Measurements from ENCODE around the gene PCDHGB5. TPM values are rescaled to one million over a fixed set of nuclear protein-coding genes. Genes with fewer than 3 reads are reported as not detected.
"Not testable (repeated sequence)": the region's sequence is repeated elsewhere in the genome, so short reads cannot be mapped to it uniquely, and the experiment has no call there.

PCDHGB5 gene
- total RNA-seq, 2 experiments from 2014 or later, result not detected

GRCh38 chr5:141366016-141366896 lies 31.5 kb upstream of the PCDHGB5 start:
- POLR2A ChIA-PET, result no interaction called here
- no peak for DNase-seq
- CTCF ChIA-PET, result interaction anchor here (0.9 to 1.2 kb wide), 2 partner anchors 16 to 147 kb away, joined by 3 to 4 read pairs; partner anchors contain the start of gene PCDHGA7
- H3K4me1 Mint-ChIP-seq, result no peaks in the 10 kb centered on the region
- H3K9me3 Mint-ChIP-seq, result peaks cover 16% of the 10 kb centered on the region
- H3K4me3 Mint-ChIP-seq, result no peak overlapping the region
- peaks cover 11% of the 10 kb centered on the region for H3K36me3 Mint-ChIP-seq (ENCODE audit: low read depth)
- H3K27ac Mint-ChIP-seq, result no peak overlapping the region
- peaks cover 61% of the 10 kb centered on the region for H3K27me3 Mint-ChIP-seq

DNA sequence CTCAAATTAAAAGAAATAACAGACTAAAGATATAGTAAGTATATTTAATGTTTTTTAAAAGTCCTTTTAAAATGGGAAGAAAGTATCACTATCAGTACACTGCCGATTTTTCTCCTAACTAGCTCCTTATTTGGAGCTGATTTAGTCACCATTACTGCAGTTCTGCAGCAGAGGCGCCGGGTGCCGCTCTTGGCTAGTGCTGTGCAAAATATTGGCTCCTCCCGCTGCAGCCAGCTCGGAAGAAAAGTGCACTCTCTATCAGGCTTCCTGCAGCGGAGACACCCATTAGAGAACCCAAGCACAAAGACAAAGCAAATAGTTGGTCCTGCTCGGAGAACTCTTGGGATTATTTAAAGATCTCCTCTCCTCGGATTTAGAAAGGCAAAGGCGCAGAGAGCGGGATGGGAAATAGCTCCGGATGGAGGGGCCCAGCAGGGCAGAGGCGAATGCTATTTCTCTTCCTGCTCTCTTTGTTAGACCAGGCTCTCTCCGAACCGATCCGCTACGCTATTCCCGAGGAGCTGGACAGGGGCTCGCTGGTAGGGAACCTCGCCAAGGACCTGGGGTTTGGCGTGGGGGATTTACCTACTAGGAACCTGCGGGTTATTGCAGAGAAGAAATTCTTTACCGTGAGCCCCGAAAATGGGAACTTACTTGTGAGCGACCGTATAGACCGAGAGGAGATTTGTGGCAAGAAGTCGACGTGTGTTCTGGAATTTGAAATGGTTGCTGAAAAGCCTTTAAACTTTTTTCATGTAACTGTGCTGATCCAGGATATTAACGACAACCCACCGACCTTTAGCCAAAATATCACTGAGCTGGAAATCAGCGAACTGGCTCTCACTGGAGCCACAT lies 27.5 kb upstream of the PCDHGB5 start, which contains the start of gene PCDHGB3:
Gene PCDHGB3 (plus strand): TSS at position 249 of the 855 bp plus-strand sequence. CDS start 153 bp downstream, at position 402.
- Mint-ChIP-seq H3K27me3 (peaks cover 39% of the 10 kb centered on the region), H3K27ac (no peak within 1 kb of the TSS), H3K4me3 (peak within 1 kb of the TSS; percentile 46), H3K36me3 (ENCODE audit: low read depth) (peaks cover 14% of the 10 kb centered on the region), H3K9me3 (peaks cover 17% of the 10 kb centered on the region), H3K4me1 (no peaks in the 10 kb centered on the region)
- DNase-seq, result peak; percentile 33
- POLR2A ChIA-PET, result interaction anchor here (1.6 kb wide), 1 partner anchor 50 kb away, joined by 8 read pairs; the partner anchor contains the start of gene TAF7
- CTCF ChIA-PET, result interaction anchor here (0.6 to 2.5 kb wide), 17 partner anchors 12 to 194 kb away, joined by 3 to 13 read pairs (median 4); partner anchors contain the start of genes PCDHGA1, PCDHGA10, PCDHGA11 and PCDHGA9

DNA sequence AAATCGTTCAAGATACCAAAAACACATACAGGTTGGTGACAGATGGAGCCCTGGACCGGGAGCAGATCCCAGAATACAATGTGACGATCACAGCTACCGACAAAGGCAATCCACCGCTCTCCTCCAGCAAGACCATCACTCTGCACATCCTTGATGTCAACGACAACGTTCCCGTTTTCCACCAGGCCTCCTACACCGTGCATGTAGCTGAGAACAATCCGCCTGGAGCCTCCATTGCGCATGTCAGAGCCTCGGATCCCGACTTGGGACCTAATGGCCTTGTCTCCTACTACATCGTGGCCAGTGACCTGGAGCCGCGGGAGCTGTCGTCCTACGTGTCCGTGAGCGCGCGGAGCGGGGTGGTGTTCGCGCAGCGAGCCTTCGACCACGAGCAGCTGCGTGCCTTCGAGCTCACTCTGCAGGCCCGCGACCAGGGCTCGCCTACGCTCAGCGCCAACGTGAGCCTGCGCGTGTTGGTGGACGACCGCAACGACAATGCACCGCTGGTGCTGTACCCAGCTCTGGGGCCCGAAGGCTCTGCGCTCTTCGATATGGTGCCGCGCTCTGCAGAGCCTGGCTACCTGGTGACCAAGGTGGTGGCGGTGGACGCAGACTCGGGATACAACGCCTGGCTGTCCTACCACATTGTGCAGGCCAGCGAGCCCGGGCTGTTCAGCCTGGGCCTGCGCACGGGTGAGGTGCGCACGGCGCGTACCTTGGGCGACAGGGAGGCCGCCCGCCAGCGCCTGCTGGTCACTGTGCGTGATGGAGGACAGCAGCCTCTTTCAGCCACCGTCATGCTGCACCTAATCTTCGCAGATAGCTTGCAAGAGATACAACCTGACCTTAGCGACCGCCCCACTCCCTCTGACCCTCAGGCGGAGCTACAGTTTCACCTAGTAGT lies 25.9 kb upstream of the PCDHGB5 start:
- H3K27me3 Mint-ChIP-seq, result peaks cover 30% of the 10 kb centered on the region
- peaks cover 11% of the 10 kb centered on the region for H3K36me3 Mint-ChIP-seq (ENCODE audit: low read depth)
- POLR2A ChIA-PET, result no interaction called here
- no peaks in the 10 kb centered on the region for H3K4me1 Mint-ChIP-seq
- CTCF ChIA-PET, result interaction anchor here (1.4 to 2.5 kb wide), 3 partner anchors 25 to 141 kb away, joined by 3 to 13 read pairs (median 11); partner anchors contain the start of gene PCDHGA10
- H3K4me3 Mint-ChIP-seq, result no peak overlapping the region
- H3K27ac Mint-ChIP-seq, result no peak overlapping the region
- peaks cover 19% of the 10 kb centered on the region for H3K9me3 Mint-ChIP-seq
- DNase-seq, result no peak

DNA sequence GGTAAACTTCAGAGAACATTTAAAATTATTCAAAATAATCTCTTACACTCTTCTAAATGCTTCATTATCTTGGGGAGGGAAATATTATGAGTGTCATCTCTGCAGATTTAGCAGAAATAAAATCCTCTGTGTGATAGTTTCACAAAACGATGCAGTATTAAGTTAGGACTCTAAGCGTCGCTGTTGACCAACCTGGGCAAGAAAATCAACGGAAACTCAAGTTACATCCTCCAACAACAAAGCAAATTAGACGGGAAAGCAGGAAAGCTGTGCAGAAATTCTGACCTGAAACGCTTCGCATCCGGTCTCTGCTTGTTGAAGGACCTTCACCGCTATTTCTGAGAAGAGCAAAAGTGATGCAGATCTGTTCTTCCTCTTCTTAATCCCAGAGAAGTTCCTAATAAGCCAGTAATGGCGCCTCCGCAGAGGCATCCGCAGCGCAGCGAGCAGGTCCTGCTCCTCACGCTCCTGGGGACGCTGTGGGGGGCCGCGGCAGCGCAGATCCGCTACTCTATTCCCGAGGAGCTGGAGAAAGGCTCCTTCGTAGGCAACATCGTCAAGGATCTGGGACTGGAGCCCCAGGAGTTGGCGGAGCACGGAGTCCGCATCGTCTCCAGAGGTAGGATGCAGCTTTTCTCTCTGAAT lies 24.0 kb upstream of the PCDHGB5 start, which contains the start of gene PCDHGA6:
Gene PCDHGA6 (plus strand): TSS at position 219 of the 645 bp plus-strand sequence. CDS start 193 bp downstream, at position 412.
- Mint-ChIP-seq H3K27ac (no peak within 1 kb of the TSS), H3K36me3 (ENCODE audit: low read depth) (peaks cover 11% of the 10 kb centered on the region), H3K9me3 (peaks cover 19% of the 10 kb centered on the region), H3K4me3 (peak within 1 kb of the TSS; percentile 16), H3K27me3 (peaks cover 29% of the 10 kb centered on the region), H3K4me1 (no peaks in the 10 kb centered on the region)
- CTCF ChIA-PET, result interaction anchor here (1.2 kb wide), 1 partner anchor 54 kb away, joined by 3 read pairs; no protein-coding TSS in a partner anchor
- DNase-seq, result no peak
- POLR2A ChIA-PET, result no interaction called here

DNA sequence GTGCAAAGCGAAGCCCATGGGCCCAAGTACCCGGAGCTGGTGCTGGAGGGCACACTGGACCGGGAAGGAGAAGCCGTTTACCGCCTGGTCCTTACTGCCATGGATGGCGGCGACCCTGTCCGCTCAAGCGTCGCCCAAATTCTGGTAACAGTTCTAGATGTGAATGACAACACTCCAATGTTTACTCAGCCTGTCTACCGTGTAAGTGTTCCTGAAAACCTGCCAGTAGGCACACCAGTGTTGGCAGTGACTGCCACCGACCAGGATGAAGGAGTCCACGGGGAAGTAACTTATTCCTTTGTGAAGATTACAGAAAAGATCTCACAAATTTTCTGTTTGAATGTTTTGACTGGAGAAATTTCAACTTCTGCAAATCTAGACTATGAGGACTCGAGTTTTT lies 23.1 kb upstream of the PCDHGB5 start:
- Mint-ChIP-seq H3K27ac (no peak overlapping the region), H3K27me3 (peaks cover 25% of the 10 kb centered on the region), H3K9me3 (peaks cover 19% of the 10 kb centered on the region), H3K36me3 (ENCODE audit: low read depth) (peaks cover 11% of the 10 kb centered on the region), H3K4me3 (no peak overlapping the region), H3K4me1 (no peaks in the 10 kb centered on the region)
- ChIA-PET POLR2A (no interaction called here), CTCF (no interaction called here)
- no peak for DNase-seq

DNA sequence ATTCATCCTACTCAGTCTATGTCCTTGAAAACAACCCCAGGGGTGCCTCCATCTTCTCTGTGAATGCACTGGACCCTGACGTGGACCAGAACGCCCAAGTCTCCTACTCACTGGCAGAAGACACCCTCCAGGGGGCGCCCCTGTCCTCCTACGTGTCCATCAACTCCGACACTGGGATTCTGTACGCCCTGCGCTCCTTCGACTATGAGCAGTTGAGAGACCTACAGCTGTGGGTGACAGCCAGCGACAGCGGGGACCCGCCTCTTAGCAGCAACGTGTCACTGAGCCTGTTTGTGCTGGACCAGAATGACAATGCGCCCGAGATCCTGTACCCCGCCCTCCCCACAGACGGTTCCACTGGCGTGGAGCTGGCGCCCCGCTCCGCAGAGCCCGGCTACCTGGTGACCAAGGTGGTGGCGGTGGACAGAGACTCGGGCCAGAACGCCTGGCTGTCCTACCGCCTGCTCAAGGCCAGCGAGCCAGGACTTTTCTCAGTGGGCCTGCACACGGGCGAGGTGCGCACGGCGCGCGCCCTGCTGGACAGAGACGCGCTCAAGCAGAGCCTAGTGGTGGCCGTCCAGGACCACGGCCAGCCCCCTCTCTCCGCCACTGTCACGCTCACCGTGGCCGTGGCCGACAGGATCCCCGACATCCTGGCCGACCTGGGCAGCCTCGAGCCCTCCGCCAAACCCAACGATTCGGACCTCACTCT lies 22.1 kb upstream of the PCDHGB5 start:
- Mint-ChIP-seq H3K9me3 (peaks cover 19% of the 10 kb centered on the region), H3K36me3 (ENCODE audit: low read depth) (peaks cover 11% of the 10 kb centered on the region), H3K27me3 (peaks cover 17% of the 10 kb centered on the region)
- CTCF ChIA-PET, result interaction anchor here (0.7 kb wide), 1 partner anchor 100 kb away, joined by 4 read pairs; no protein-coding TSS in a partner anchor
- H3K27ac Mint-ChIP-seq, H3K4me1 Mint-ChIP-seq, H3K4me3 Mint-ChIP-seq, DNase-seq, POLR2A ChIA-PET: not testable (repeated sequence)

DNA sequence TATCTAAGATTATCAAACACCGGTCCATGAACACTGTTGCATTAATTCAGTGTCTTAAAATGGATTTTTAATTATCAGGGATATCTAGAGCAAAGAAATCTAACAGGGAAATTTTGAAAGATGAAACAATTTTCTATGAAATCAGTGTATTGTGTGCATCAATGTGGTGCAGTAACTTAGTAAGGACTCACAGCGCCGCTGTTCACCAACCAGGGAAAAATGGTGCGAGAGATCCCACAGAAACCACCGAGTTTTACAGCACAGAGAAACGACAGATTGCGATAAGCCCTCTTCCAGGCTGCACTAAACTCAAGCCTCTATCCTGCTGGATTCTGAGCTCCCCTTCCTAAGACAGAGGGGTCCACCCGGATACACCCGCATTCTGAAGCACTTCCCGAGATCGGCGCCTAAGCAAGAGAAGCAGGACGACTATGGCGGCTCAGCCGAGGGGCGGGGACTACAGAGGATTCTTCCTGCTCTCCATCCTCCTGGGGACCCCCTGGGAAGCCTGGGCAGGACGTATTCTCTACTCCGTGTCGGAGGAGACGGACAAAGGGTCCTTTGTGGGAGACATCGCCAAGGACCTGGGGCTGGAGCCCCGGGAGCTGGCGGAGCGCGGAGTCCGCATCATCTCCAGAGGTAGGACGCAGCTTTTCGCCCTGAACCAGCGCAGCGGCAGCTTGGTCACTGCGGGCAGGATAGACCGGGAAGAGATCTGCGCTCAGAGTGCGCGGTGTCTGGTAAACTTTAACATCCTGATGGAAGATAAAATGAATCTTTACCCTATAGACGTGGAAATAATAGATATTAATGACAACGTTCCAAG lies 15.1 kb upstream of the PCDHGB5 start, which contains the start of gene PCDHGA7:
Gene PCDHGA7 (plus strand): TSS at position 274 of the 826 bp plus-strand sequence. CDS start 158 bp downstream, at position 432.
- DNase-seq, result no peak
- CTCF ChIA-PET, result interaction anchor here (1.1 kb wide), 1 partner anchor 16 kb away, joined by 4 read pairs; no protein-coding TSS in a partner anchor
- no peaks in the 10 kb centered on the region for H3K4me1 Mint-ChIP-seq
- no peaks in the 10 kb centered on the region for H3K36me3 Mint-ChIP-seq (ENCODE audit: low read depth)
- H3K27ac Mint-ChIP-seq, result no peak within 1 kb of the TSS
- H3K27me3 Mint-ChIP-seq, result peaks cover 31% of the 10 kb centered on the region
- H3K4me3 Mint-ChIP-seq, result peak within 1 kb of the TSS; percentile 46
- H3K9me3 Mint-ChIP-seq, result peaks cover 8% of the 10 kb centered on the region
- POLR2A ChIA-PET, result no interaction called here

- H3K27ac Mint-ChIP-seq, result no peak overlapping the region
- peaks cover 9% of the 10 kb centered on the region for H3K9me3 Mint-ChIP-seq
- H3K4me1 Mint-ChIP-seq, result no peaks in the 10 kb centered on the region
- no peak for DNase-seq
- H3K36me3 Mint-ChIP-seq (ENCODE audit: low read depth), result peaks cover under 1% of the 10 kb centered on the region
- ChIA-PET CTCF (interaction anchor here (1.1 kb wide), 1 partner anchor 16 kb away, joined by 4 read pairs; no protein-coding TSS in a partner anchor), POLR2A (no interaction called here)
- peaks cover 31% of the 10 kb centered on the region for H3K27me3 Mint-ChIP-seq
- H3K4me3 Mint-ChIP-seq, result no peak overlapping the region
Observed at GRCh38 chr5:141383345-141383744, 14.4 kb upstream of the PCDHGB5 start.

DNA sequence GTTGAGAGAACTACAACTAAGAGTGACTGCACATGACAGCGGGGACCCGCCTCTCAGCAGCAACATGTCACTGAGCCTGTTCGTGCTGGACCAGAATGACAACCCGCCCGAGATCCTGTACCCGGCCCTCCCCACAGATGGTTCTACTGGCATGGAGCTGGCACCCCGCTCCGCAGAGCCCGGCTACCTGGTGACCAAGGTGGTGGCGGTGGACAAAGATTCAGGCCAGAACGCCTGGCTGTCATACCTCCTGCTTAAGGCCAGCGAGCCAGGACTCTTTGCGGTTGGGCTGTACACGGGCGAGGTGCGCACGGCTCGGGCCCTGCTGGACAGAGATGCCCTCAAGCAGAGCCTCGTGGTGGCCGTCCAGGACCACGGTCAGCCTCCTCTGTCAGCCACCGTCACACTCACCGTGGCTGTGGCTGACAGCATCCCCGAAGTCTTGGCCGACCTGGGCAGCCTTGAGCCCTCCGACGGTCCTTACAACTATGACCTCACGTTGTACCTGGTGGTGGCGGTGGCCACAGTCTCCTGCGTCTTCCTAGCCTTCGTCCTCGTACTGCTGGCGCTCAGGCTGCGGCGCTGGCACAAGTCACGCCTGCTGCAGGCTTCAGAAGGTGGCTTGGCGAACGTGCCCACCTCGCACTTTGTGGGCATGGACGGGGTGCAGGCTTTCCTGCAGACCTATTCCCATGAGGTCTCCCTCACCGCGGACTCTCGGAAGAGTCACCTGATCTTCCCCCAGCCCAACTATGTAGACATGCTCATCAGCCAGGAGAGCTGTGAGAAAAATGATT lies 13.1 kb upstream of the PCDHGB5 start:
- H3K27me3 Mint-ChIP-seq, result peaks cover 32% of the 10 kb centered on the region
- H3K36me3 Mint-ChIP-seq (ENCODE audit: low read depth), result peaks cover 3% of the 10 kb centered on the region
- H3K27ac Mint-ChIP-seq, result no peak overlapping the region
- H3K4me1 Mint-ChIP-seq, result no peaks in the 10 kb centered on the region
- ChIA-PET POLR2A (no interaction called here), CTCF (no interaction called here)
- DNase-seq, result no peak
- H3K4me3 Mint-ChIP-seq, result no peak overlapping the region
- peaks cover 16% of the 10 kb centered on the region for H3K9me3 Mint-ChIP-seq

Data from activated CD4-positive, alpha-beta memory T cell treated with anti-CD3 and anti-CD28 coated beads, Interleukin-2, amount 10 ng/mL, durations not matched to agents 7 days and 5 days (primary cell).